ENCODE measurements around the gene AAK1.

The AAK1 gene

GRCh38 chr2:69682525-69682924 is 39.0 kb upstream of the AAK1 start:
- Histone ChIP-seq H2AK5ac (ENCODE audit: low read depth, low read length) (no peak overlapping the region), H3K4me2 (ENCODE audit: insufficient read depth, low read length, poor library complexity, severe bottlenecking) (no peak overlapping the region), H3K23ac (ENCODE audit: low read depth, low read length, poor library complexity) (no peak overlapping the region), H3K27me3 (ENCODE audit: control insufficient read depth in 3 of 3, insufficient read depth in 3 of 3, low read depth in 1 of 3, low read length in 3 of 3) (no peaks in the 10 kb centered on the region), H3K9ac (ENCODE audit: low read depth, low read length, poor library complexity) (no peak overlapping the region), H4K91ac (ENCODE audit: low read depth, low read length, poor library complexity) (no peak overlapping the region), H3K36me3 (replicated peaks in 1 of 2; ENCODE audit: control insufficient read depth in 2 of 2, insufficient read depth in 2 of 2, low read length in 2 of 2) (no peaks in the 10 kb centered on the region), H2BK12ac (ENCODE audit: low read length) (no peak overlapping the region), H3K4me1 (ENCODE audit: control insufficient read depth in 2 of 2, insufficient read depth in 1 of 2, low read depth in 1 of 2, low read length in 2 of 2) (no peaks in the 10 kb centered on the region), H2BK5ac (ENCODE audit: low read length) (no peak overlapping the region), H4K8ac (ENCODE audit: low read depth, low read length) (no peak overlapping the region), H3K79me1 (ENCODE audit: low read depth, low read length) (no peaks in the 10 kb centered on the region), H2BK120ac (ENCODE audit: low read depth, low read length) (no peak overlapping the region), H3K27ac (replicated peaks; ENCODE audit: low read length) (no peak overlapping the region), H3K9me3 (replicated peaks in 1 of 2; ENCODE audit: control insufficient read depth in 2 of 2, insufficient read depth in 1 of 2, low read depth in 1 of 2, low read length in 2 of 2) (no peaks in the 10 kb centered on the region), H2BK15ac (ENCODE audit: low read length) (no peak overlapping the region), H3K4me3 (ENCODE audit: low read length in 2 of 2) (no peak overlapping the region), H3K14ac (ENCODE audit: low read length) (no peak overlapping the region), H3K18ac (ENCODE audit: low read length) (no peak overlapping the region), H3K4ac (ENCODE audit: low read length) (no peak overlapping the region), H2AFZ (ENCODE audit: low read length) (no peak overlapping the region)
- no CpG with 5 or more reads among the region's 1 CpG for WGBS, 2 donors (ENCODE audit: extremely low coverage in 2 of 2, insufficient read length in 2 of 2, insufficient replicate concordance in 1 of 2)
- DNase-seq (ENCODE audit: low spot score), result no peak

DNA sequence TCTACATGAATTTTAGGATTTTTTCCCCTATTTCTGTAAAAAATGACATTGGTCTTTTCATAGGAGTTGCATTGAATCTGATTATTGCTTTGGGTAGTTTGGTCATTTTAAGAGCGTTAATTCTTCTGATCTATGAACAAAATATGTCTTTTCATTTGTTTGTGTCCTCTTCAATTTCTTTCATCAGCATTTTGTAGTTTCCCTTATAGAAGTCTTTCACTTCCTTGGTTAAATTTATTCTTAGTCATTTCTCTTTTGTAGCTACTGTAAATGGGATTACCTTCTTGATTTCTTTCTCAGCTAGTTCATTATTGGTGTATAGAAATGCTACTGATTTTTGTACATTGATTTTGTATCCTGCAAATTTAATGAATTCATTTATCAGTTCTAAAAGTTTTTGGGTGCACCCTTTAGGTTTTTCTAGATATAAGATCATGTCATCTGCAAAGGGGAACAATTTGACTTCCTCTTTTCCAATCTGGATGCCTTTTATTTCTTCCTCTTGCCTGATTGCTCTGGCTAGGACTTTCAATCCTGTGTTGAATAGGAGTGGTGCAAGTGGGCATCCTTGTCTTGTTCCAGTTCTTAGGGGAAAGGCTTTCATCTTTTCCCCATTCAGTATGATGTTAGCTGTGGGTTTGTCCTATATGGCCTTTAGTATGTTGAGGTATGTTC is 36.6 kb upstream of the AAK1 start:
- Histone ChIP-seq H4K91ac (ENCODE audit: low read depth, low read length, poor library complexity) (no peak overlapping the region), H2BK120ac (ENCODE audit: low read depth, low read length) (no peak overlapping the region), H4K8ac (ENCODE audit: low read depth, low read length) (no peak overlapping the region), H3K36me3 (replicated peaks in 1 of 2; ENCODE audit: control insufficient read depth in 2 of 2, insufficient read depth in 2 of 2, low read length in 2 of 2) (no peaks in the 10 kb centered on the region), H3K18ac (ENCODE audit: low read length) (no peak overlapping the region), H3K4ac (ENCODE audit: low read length) (no peak overlapping the region), H3K9ac (ENCODE audit: low read depth, low read length, poor library complexity) (no peak overlapping the region), H3K14ac (ENCODE audit: low read length) (no peak overlapping the region), H2BK12ac (ENCODE audit: low read length) (no peak overlapping the region), H3K4me1 (ENCODE audit: control insufficient read depth in 2 of 2, insufficient read depth in 1 of 2, low read depth in 1 of 2, low read length in 2 of 2) (peaks cover 0 to 2% of the 10 kb centered on the region in 2 donors), H3K9me3 (replicated peaks in 1 of 2; ENCODE audit: control insufficient read depth in 2 of 2, insufficient read depth in 1 of 2, low read depth in 1 of 2, low read length in 2 of 2) (no peaks in the 10 kb centered on the region), H3K23ac (ENCODE audit: low read depth, low read length, poor library complexity) (no peak overlapping the region), H3K79me1 (ENCODE audit: low read depth, low read length) (no peaks in the 10 kb centered on the region), H3K27me3 (ENCODE audit: control insufficient read depth in 3 of 3, insufficient read depth in 3 of 3, low read depth in 1 of 3, low read length in 3 of 3) (no peaks in the 10 kb centered on the region), H2AFZ (ENCODE audit: low read length) (no peak overlapping the region), H2BK5ac (ENCODE audit: low read length) (no peak overlapping the region), H3K27ac (replicated peaks; ENCODE audit: low read length) (no peak overlapping the region), H2BK15ac (ENCODE audit: low read length) (no peak overlapping the region), H2AK5ac (ENCODE audit: low read depth, low read length) (no peak overlapping the region), H3K4me2 (ENCODE audit: insufficient read depth, low read length, poor library complexity, severe bottlenecking) (no peak overlapping the region), H3K4me3 (ENCODE audit: low read length in 2 of 2) (no peak overlapping the region)
- WGBS, 2 donors (ENCODE audit: extremely low coverage in 2 of 2, insufficient read length in 2 of 2, insufficient replicate concordance in 1 of 2), result no CpG with 5 or more reads among the region's 1 CpG
- no peak for DNase-seq (ENCODE audit: low spot score)

GRCh38 chr2:69677914-69678313 is 34.4 kb upstream of the AAK1 start:
- Histone ChIP-seq H3K4me1 (ENCODE audit: control insufficient read depth in 2 of 2, insufficient read depth in 1 of 2, low read depth in 1 of 2, low read length in 2 of 2) (peaks cover 0 to 2% of the 10 kb centered on the region in 2 donors), H3K36me3 (replicated peaks in 1 of 2; ENCODE audit: control insufficient read depth in 2 of 2, insufficient read depth in 2 of 2, low read length in 2 of 2) (no peaks in the 10 kb centered on the region), H3K23ac (ENCODE audit: low read depth, low read length, poor library complexity) (no peak overlapping the region), H3K4me3 (ENCODE audit: low read length in 2 of 2) (no peak overlapping the region), H2BK120ac (ENCODE audit: low read depth, low read length) (no peak overlapping the region), H4K91ac (ENCODE audit: low read depth, low read length, poor library complexity) (no peak overlapping the region), H4K8ac (ENCODE audit: low read depth, low read length) (no peak overlapping the region), H3K4ac (ENCODE audit: low read length) (no peak overlapping the region), H3K79me1 (ENCODE audit: low read depth, low read length) (no peaks in the 10 kb centered on the region), H3K18ac (ENCODE audit: low read length) (no peak overlapping the region), H3K9ac (ENCODE audit: low read depth, low read length, poor library complexity) (no peak overlapping the region), H2AFZ (ENCODE audit: low read length) (no peak overlapping the region), H2BK5ac (ENCODE audit: low read length) (no peak overlapping the region), H2BK12ac (ENCODE audit: low read length) (no peak overlapping the region), H2BK15ac (ENCODE audit: low read length) (no peak overlapping the region), H3K27me3 (ENCODE audit: control insufficient read depth in 3 of 3, insufficient read depth in 3 of 3, low read depth in 1 of 3, low read length in 3 of 3) (no peaks in the 10 kb centered on the region), H2AK5ac (ENCODE audit: low read depth, low read length) (no peak overlapping the region), H3K14ac (ENCODE audit: low read length) (no peak overlapping the region), H3K27ac (replicated peaks; ENCODE audit: low read length) (no peak overlapping the region), H3K9me3 (replicated peaks in 1 of 2; ENCODE audit: control insufficient read depth in 2 of 2, insufficient read depth in 1 of 2, low read depth in 1 of 2, low read length in 2 of 2) (no peaks in the 10 kb centered on the region), H3K4me2 (ENCODE audit: insufficient read depth, low read length, poor library complexity, severe bottlenecking) (no peak overlapping the region)
- WGBS, 2 donors (ENCODE audit: extremely low coverage in 2 of 2, insufficient read length in 2 of 2, insufficient replicate concordance in 1 of 2), result no CpG with 5 or more reads among the region's 5 CpGs
- no peak for DNase-seq (ENCODE audit: low spot score)

DNA sequence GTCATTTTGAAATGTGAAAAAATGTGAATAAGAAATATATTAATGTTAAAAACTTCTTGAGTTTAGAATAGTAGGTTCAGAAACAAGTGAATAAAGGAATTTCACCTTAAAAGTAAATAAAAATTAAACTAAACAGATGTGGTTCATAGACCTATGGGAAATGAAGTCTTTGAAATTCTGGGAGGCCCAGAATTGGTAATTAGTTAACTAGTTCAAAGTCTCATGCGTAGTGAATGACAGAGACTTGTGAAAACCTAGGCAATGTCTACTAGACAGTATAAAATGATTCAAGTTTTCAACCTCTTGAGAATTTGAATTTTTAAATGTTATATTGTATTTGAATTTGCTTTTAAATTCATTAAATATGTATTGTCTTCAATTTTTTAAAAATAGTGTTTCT is 32.6 kb upstream of the AAK1 start:
- Histone ChIP-seq H3K9ac (ENCODE audit: low read depth, low read length, poor library complexity) (no peak overlapping the region), H2BK120ac (ENCODE audit: low read depth, low read length) (no peak overlapping the region), H3K4ac (ENCODE audit: low read length) (no peak overlapping the region), H3K27me3 (ENCODE audit: control insufficient read depth in 3 of 3, insufficient read depth in 3 of 3, low read depth in 1 of 3, low read length in 3 of 3) (no peaks in the 10 kb centered on the region), H3K4me3 (ENCODE audit: low read length in 2 of 2) (no peak overlapping the region), H2AK5ac (ENCODE audit: low read depth, low read length) (no peak overlapping the region), H3K4me1 (ENCODE audit: control insufficient read depth in 2 of 2, insufficient read depth in 1 of 2, low read depth in 1 of 2, low read length in 2 of 2) (peaks cover 0 to 2% of the 10 kb centered on the region in 2 donors), H3K36me3 (replicated peaks in 1 of 2; ENCODE audit: control insufficient read depth in 2 of 2, insufficient read depth in 2 of 2, low read length in 2 of 2) (no peaks in the 10 kb centered on the region), H2BK12ac (ENCODE audit: low read length) (no peak overlapping the region), H3K14ac (ENCODE audit: low read length) (no peak overlapping the region), H4K8ac (ENCODE audit: low read depth, low read length) (no peak overlapping the region), H4K91ac (ENCODE audit: low read depth, low read length, poor library complexity) (no peak overlapping the region), H3K9me3 (replicated peaks in 1 of 2; ENCODE audit: control insufficient read depth in 2 of 2, insufficient read depth in 1 of 2, low read depth in 1 of 2, low read length in 2 of 2) (peaks cover 0 to 8% of the 10 kb centered on the region in 2 donors), H2BK5ac (ENCODE audit: low read length) (no peak overlapping the region), H3K18ac (ENCODE audit: low read length) (no peak overlapping the region), H2BK15ac (ENCODE audit: low read length) (no peak overlapping the region), H3K23ac (ENCODE audit: low read depth, low read length, poor library complexity) (no peak overlapping the region), H2AFZ (ENCODE audit: low read length) (no peak overlapping the region), H3K27ac (replicated peaks; ENCODE audit: low read length) (no peak overlapping the region), H3K4me2 (ENCODE audit: insufficient read depth, low read length, poor library complexity, severe bottlenecking) (no peak overlapping the region), H3K79me1 (ENCODE audit: low read depth, low read length) (no peaks in the 10 kb centered on the region)
- no peak for DNase-seq (ENCODE audit: low spot score)
- WGBS, 2 donors (ENCODE audit: extremely low coverage in 2 of 2, insufficient read length in 2 of 2, insufficient replicate concordance in 1 of 2), result no CpG with 5 or more reads among the region's 1 CpG

Data from neuronal stem cell (in vitro differentiated cells).